Panc1 (cell line): ENCODE measurements around the gene KIAA1191. TPM values are rescaled to one million over a fixed set of nuclear protein-coding genes. Genes with fewer than 3 reads are reported as not detected.
A peak's percentile ranks its signal among the peaks of the same experiment; 100 is the strongest.

ENCODE experiments used
- ATAC-seq: fragments of 200-7000 bp; cut with Tn5 transposase; 2 replicates; pipeline ENCODE4 v1.9.1; 2020; ENCODE audit warnings: mild to moderate bottlenecking, moderate library complexity
- BruUV-seq: library from RNA; stranded (reverse); fragments of 400-500 nt; replicated peaks from 2 replicates; lab custom pipeline; 2021; lab: Mats Ljungman, UMichigan
- CTCF ChIA-PET: fragments of 300-600 bp; sonication (Branson Sonifier 250); formaldehyde crosslinking; loops from one replicate; lab custom pipeline; 2022; ENCODE audit warnings: antibody characterized with exemption; lab: Charles Lee
- POLR2A ChIA-PET: fragments of 300-600 bp; sonication (Branson Sonifier 250); formaldehyde crosslinking; loops from one replicate; lab custom pipeline; 2022; ENCODE audit warnings: antibody characterized with exemption; lab: Charles Lee
- DNase-seq: peaks from one replicate; pipeline ENCODE4 v3.0.0-alpha.2; 2010; ENCODE audit warnings: low read depth, low spot score
- H3K27ac ChIP-seq: 2 replicates; pipeline ENCODE4 v1.5.1; 2011; ENCODE audit warnings: mild to moderate bottlenecking, low read length, inconsistent platforms
- H3K27me3 ChIP-seq: fragments of 200-500 bp; sonication (Bioruptor generic); 2 replicates; pipeline ENCODE4 v1.6.0; 2014; ENCODE audit warnings: low read length, inconsistent platforms; ENCODE audit not compliant: control insufficient read depth, insufficient read depth
- H3K36me3 ChIP-seq: fragments of 200-500 bp; sonication (Bioruptor generic); 2 replicates; pipeline ENCODE4 v1.5.1; 2014; ENCODE audit warnings: inconsistent platforms, mild to moderate bottlenecking, low read length, moderate library complexity; ENCODE audit not compliant: control insufficient read depth, insufficient read depth
- H3K4me1 ChIP-seq: 2 replicates; pipeline ENCODE4 v1.5.1; 2011; ENCODE audit warnings: inconsistent platforms, mild to moderate bottlenecking, low read length, moderate library complexity; ENCODE audit not compliant: control insufficient read depth, insufficient read depth
- H3K4me3 ChIP-seq, 2 experiments: 2 replicates each; pipeline ENCODE4 v1.5.1; 2011 to 2012; ENCODE audit warnings: low read depth in 2 of 2, low read length in 2 of 2, mild to moderate bottlenecking in 2 of 2, inconsistent platforms in 1 of 2, moderate library complexity in 1 of 2
- H3K9me3 ChIP-seq: fragments of 200-500 bp; sonication (Bioruptor generic); 2 replicates; pipeline ENCODE4 v1.5.1; 2014; ENCODE audit warnings: low read depth, mild to moderate bottlenecking, inconsistent platforms, low read length, moderate library complexity; ENCODE audit not compliant: control insufficient read depth, insufficient read depth
- POLR2AphosphoS5 ChIP-seq: IDR thresholded peaks from 2 replicates; pipeline ENCODE4 v1.6.1; 2012; ENCODE audit warnings: mild to moderate bottlenecking, low read depth, low read length, moderate library complexity
- SIN3A ChIP-seq: IDR thresholded peaks from 2 replicates; pipeline ENCODE4 v1.6.1; 2012; ENCODE audit warnings: low read depth, mild to moderate bottlenecking, low read length, moderate library complexity, borderline replicate concordance; ENCODE audit not compliant: insufficient read depth
- TCF7L2 ChIP-seq: IDR thresholded peaks from 2 replicates; pipeline ENCODE4 v1.6.1; 2011; ENCODE audit warnings: mild to moderate bottlenecking, low read depth, low read length, inconsistent platforms
- in situ Hi-C: cut with HindIII; loops from 2 replicates; pipeline ENCODE4 v1.10.0; 2016; ENCODE audit warnings: low sequenced_read_pairs, low pct_unique_long_range_greater_than_20kb
- intact Hi-C: fragments of 100-400 bp; cut with micrococcal nuclease; formaldehyde crosslinking; loops from one replicate; pipeline ENCODE4 v1.10.0; 2022; ENCODE audit not compliant: unreplicated experiment
- total RNA-seq: library from RNA; stranded (reverse); gene quantifications from one replicate; pipeline ENCODE4 v1.2.1, GENCODE V29; 2021; ENCODE audit not compliant: unreplicated experiment
- TF ChIP-seq, protein P1 (sequence below), 2 experiments: IDR thresholded peaks; 2 replicates each; pipeline ENCODE4 v1.6.1; 2011 to 2012; ENCODE audit warnings: low read depth in 2 of 2, control low read depth in 1 of 2, low read length in 1 of 2, mild to moderate bottlenecking in 1 of 2, moderate library complexity in 1 of 2; ENCODE audit not compliant: insufficient read depth in 1 of 2
- TF ChIP-seq, protein P2 (sequence below): fragments of 450-650 bp; IDR thresholded peaks from 2 replicates; pipeline ENCODE4 v1.5.1; 2017; ENCODE audit warnings: mild to moderate bottlenecking

KIAA1191 gene
- total RNA-seq, 1 experiment from 2014 or later: 92.3 TPM

DNA sequence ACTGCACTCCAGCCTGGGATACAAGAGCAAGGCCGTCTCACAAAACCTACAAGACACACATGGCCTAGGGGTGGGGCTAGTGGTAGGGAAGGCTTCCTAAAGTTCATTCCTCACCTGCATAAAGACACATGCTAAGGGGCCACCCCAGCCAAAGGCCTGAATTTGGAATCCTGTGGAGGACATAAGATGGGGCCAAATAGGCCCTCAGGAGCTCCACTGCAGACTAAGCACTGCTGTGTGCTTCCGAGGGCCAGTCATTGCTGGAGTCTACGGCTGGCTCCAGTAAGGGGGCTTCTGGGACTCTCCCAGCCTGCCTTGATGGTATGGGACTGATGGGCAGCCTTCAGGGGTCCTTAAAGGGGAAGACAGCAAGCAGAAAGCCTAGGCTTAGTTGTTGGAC is 21.2 kb upstream of the KIAA1191 start:
- no peak for DNase-seq
- Histone ChIP-seq H3K27me3 (no peaks in the 10 kb centered on the region), H3K9me3 (no peaks in the 10 kb centered on the region), H3K4me3 (no peak overlapping the region), H3K27ac (no peak overlapping the region), H3K4me1 (peaks cover 15% of the 10 kb centered on the region), H3K36me3 (peaks cover 31% of the 10 kb centered on the region)
- BruUV-seq: no TSS peak
- ChIA-PET POLR2A (interaction anchor here (0.5 kb wide), 1 partner anchor 76 kb away, joined by 7 read pairs; no protein-coding TSS in a partner anchor), CTCF (no interaction called here)
- intact Hi-C loops (no loop called here), in situ Hi-C loops (no loop called here)
- ATAC-seq: 0 out of 2 replicates have a peak, but pooled peaks have one; percentile 4
- TF ChIP-seq, protein P1, sequence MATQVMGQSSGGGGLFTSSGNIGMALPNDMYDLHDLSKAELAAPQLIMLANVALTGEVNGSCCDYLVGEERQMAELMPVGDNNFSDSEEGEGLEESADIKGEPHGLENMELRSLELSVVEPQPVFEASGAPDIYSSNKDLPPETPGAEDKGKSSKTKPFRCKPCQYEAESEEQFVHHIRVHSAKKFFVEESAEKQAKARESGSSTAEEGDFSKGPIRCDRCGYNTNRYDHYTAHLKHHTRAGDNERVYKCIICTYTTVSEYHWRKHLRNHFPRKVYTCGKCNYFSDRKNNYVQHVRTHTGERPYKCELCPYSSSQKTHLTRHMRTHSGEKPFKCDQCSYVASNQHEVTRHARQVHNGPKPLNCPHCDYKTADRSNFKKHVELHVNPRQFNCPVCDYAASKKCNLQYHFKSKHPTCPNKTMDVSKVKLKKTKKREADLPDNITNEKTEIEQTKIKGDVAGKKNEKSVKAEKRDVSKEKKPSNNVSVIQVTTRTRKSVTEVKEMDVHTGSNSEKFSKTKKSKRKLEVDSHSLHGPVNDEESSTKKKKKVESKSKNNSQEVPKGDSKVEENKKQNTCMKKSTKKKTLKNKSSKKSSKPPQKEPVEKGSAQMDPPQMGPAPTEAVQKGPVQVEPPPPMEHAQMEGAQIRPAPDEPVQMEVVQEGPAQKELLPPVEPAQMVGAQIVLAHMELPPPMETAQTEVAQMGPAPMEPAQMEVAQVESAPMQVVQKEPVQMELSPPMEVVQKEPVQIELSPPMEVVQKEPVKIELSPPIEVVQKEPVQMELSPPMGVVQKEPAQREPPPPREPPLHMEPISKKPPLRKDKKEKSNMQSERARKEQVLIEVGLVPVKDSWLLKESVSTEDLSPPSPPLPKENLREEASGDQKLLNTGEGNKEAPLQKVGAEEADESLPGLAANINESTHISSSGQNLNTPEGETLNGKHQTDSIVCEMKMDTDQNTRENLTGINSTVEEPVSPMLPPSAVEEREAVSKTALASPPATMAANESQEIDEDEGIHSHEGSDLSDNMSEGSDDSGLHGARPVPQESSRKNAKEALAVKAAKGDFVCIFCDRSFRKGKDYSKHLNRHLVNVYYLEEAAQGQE (IDR thresholded peaks at IDR 0.05; ENCODE audit: insufficient read depth in 1 of 2, low read depth in 2 of 2, low read length in 1 of 2): no peak
- TF ChIP-seq TCF7L2 (no peak), SIN3A (no peak), POLR2AphosphoS5 (no peak)
- TF ChIP-seq, protein P2, sequence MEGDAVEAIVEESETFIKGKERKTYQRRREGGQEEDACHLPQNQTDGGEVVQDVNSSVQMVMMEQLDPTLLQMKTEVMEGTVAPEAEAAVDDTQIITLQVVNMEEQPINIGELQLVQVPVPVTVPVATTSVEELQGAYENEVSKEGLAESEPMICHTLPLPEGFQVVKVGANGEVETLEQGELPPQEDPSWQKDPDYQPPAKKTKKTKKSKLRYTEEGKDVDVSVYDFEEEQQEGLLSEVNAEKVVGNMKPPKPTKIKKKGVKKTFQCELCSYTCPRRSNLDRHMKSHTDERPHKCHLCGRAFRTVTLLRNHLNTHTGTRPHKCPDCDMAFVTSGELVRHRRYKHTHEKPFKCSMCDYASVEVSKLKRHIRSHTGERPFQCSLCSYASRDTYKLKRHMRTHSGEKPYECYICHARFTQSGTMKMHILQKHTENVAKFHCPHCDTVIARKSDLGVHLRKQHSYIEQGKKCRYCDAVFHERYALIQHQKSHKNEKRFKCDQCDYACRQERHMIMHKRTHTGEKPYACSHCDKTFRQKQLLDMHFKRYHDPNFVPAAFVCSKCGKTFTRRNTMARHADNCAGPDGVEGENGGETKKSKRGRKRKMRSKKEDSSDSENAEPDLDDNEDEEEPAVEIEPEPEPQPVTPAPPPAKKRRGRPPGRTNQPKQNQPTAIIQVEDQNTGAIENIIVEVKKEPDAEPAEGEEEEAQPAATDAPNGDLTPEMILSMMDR: no peak

DNA sequence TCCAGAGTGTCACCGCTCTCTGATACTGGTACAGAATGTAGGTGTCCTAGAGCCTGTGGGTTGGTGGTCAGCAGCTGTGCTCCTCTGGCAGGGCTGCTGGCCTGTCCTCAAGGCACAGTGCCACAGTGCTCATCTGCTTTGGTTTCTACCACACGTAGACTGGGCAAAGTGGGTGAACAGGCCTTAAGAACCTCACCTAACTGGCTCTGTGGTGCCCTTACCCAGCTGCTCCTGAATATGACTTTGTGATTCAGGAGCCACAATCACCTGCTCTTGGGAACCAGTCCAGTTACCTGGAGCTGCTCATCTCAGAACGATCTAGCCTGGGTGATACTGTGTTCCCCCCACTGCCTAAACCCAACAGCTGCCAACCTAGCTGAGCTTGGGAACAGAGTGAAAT is 20.4 kb upstream of the KIAA1191 start:
- H3K27me3 ChIP-seq: no peaks in the 10 kb centered on the region
- H3K36me3 ChIP-seq: peaks cover 26% of the 10 kb centered on the region
- H3K27ac ChIP-seq: no peak overlapping the region
- ChIA-PET POLR2A (interaction anchor here (0.5 kb wide), 1 partner anchor 76 kb away, joined by 7 read pairs; no protein-coding TSS in a partner anchor), CTCF (no interaction called here)
- intact Hi-C loops (no loop called here), in situ Hi-C loops (no loop called here)
- no peak for TF ChIP-seq TCF7L2
- TF ChIP-seq, protein P2: no peak
- TF ChIP-seq SIN3A: no peak
- no peak for TF ChIP-seq POLR2AphosphoS5
- TF ChIP-seq, protein P1 (IDR thresholded peaks at IDR 0.05; ENCODE audit: insufficient read depth in 1 of 2, low read depth in 2 of 2, low read length in 1 of 2): no peak
- no TSS peak for BruUV-seq
- no peak overlapping the region for H3K4me3 ChIP-seq
- peak; percentile 42 for ATAC-seq
- H3K9me3 ChIP-seq: no peaks in the 10 kb centered on the region
- DNase-seq: no peak
- peaks cover 14% of the 10 kb centered on the region for H3K4me1 ChIP-seq
